Parathyroid adenoma (tissue), 2 donors: ENCODE measurements around the gene TSPEAR.

Source experiments
- H2AFZ ChIP-seq: fragments of 300-600 bp; sonication (generic); one replicate; pipeline ENCODE4 v1.7.0; 2017; ENCODE audit warnings: antibody characterized with exemption, mild to moderate bottlenecking
- H3K27ac ChIP-seq: fragments of 300-600 bp; sonication (generic); one replicate; pipeline ENCODE4 v1.7.0; 2017
- H3K27me3 ChIP-seq: fragments of 300-600 bp; sonication (generic); one replicate; pipeline ENCODE4 v1.7.0; 2017; ENCODE audit warnings: low read length; ENCODE audit not compliant: control insufficient read depth, insufficient read depth
- H3K36me3 ChIP-seq: fragments of 300-600 bp; sonication (generic); one replicate; pipeline ENCODE4 v1.7.0; 2017; ENCODE audit warnings: low read length; ENCODE audit not compliant: control insufficient read depth, insufficient read depth
- H3K4me1 ChIP-seq: fragments of 300-600 bp; sonication (generic); one replicate; pipeline ENCODE4 v1.7.0; 2017; ENCODE audit warnings: control low read depth
- H3K4me2 ChIP-seq: fragments of 300-600 bp; sonication (generic); one replicate; pipeline ENCODE4 v1.7.0; 2017; ENCODE audit warnings: low read length
- H3K4me3 ChIP-seq: fragments of 300-600 bp; sonication (generic); one replicate; pipeline ENCODE4 v1.7.0; 2017; ENCODE audit warnings: low read depth, low read length
- H3K79me2 ChIP-seq: fragments of 300-600 bp; sonication (generic); one replicate; pipeline ENCODE4 v1.7.0; 2017; ENCODE audit warnings: control low read depth
- H3K9ac ChIP-seq: fragments of 300-600 bp; sonication (generic); one replicate; pipeline ENCODE4 v1.7.0; 2017; ENCODE audit warnings: mild to moderate bottlenecking
- H3K9me3 ChIP-seq: fragments of 300-600 bp; sonication (generic); one replicate; pipeline ENCODE4 v1.7.0; 2017; ENCODE audit warnings: low read length; ENCODE audit not compliant: control insufficient read depth
- TF ChIP-seq, protein P1 (sequence below): fragments of 300-600 bp; sonication (generic); IDR thresholded peaks from one replicate; pipeline ENCODE4 v1.7.0; 2017; ENCODE audit warnings: antibody characterized with exemption, mild to moderate bottlenecking
- donor health status: primary hyperparathyroidism.

The TSPEAR gene

DNA sequence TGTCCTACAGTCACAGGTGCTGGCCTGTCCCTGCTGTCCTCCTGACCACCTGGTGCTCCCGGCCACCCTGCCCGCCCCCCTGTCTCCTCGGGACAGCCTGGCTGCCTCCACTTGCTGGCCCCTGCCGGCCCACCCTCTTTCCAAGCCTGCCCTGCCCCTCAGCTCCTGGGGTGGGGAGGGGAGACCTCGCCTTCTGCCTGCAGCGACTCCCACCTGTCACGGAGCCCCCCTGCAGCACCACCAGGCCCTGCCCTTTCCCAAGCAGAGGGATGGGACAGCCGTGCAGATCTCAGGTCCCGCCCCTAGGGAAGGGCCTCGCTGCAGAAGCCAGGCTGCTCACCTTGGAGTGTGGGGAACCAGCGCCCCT is 248.6 kb downstream of the TSPEAR start:
- Histone ChIP-seq H3K27ac (no peak overlapping the region), H2AFZ (no peak overlapping the region), H3K27me3 (no peaks in the 10 kb centered on the region), H3K4me1 (no peaks in the 10 kb centered on the region), H3K9ac (no peak overlapping the region), H3K4me3 (no peak overlapping the region), H3K79me2 (no peaks in the 10 kb centered on the region), H3K4me2 (no peak overlapping the region), H3K9me3 (no peaks in the 10 kb centered on the region), H3K36me3 (no peaks in the 10 kb centered on the region)
- TF ChIP-seq, protein P1, sequence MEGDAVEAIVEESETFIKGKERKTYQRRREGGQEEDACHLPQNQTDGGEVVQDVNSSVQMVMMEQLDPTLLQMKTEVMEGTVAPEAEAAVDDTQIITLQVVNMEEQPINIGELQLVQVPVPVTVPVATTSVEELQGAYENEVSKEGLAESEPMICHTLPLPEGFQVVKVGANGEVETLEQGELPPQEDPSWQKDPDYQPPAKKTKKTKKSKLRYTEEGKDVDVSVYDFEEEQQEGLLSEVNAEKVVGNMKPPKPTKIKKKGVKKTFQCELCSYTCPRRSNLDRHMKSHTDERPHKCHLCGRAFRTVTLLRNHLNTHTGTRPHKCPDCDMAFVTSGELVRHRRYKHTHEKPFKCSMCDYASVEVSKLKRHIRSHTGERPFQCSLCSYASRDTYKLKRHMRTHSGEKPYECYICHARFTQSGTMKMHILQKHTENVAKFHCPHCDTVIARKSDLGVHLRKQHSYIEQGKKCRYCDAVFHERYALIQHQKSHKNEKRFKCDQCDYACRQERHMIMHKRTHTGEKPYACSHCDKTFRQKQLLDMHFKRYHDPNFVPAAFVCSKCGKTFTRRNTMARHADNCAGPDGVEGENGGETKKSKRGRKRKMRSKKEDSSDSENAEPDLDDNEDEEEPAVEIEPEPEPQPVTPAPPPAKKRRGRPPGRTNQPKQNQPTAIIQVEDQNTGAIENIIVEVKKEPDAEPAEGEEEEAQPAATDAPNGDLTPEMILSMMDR: no peak

GRCh38 chr21:44462086-44462833 is 249.1 kb downstream of the TSPEAR start:
- H3K4me1 ChIP-seq: no peaks in the 10 kb centered on the region
- no peak overlapping the region for H3K4me3 ChIP-seq
- no peak overlapping the region for H3K4me2 ChIP-seq
- no peaks in the 10 kb centered on the region for H3K9me3 ChIP-seq
- H2AFZ ChIP-seq: no peak overlapping the region
- no peak overlapping the region for H3K27ac ChIP-seq
- no peaks in the 10 kb centered on the region for H3K27me3 ChIP-seq
- no peak overlapping the region for H3K9ac ChIP-seq
- no peaks in the 10 kb centered on the region for H3K79me2 ChIP-seq
- TF ChIP-seq, protein P1: no peak
- no peaks in the 10 kb centered on the region for H3K36me3 ChIP-seq

DNA sequence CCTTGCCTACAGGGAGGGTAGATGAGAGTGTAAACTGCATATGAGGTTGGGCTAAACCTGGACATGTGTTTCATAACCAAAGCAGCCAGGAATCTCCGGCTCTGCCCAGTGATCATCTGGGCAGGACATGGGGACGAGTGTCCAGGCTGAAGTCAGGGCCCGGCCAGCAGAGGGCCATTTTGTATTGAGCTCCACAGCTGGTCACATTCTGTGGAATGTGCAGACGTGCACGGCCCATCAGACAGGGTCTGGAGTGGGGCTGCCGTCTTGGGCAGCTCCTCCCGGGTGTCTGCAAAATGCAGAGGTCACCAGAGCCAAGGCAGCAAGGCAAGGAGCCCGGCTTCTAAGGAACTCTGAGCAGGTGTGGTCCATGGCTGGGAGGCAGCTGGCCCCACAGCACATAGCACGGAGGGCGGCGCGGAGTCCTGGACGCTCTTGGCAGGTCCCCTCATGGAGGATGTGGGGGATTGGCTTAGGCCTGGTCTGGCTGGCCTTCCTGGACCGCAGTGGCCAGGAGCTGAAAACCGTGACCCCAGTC is 249.8 kb downstream of the TSPEAR start:
- Histone ChIP-seq H3K9ac (no peak overlapping the region), H3K4me3 (no peak overlapping the region), H3K27ac (no peak overlapping the region), H3K4me2 (no peak overlapping the region), H3K9me3 (no peaks in the 10 kb centered on the region), H3K36me3 (no peaks in the 10 kb centered on the region), H3K27me3 (no peaks in the 10 kb centered on the region), H3K79me2 (no peaks in the 10 kb centered on the region), H2AFZ (no peak overlapping the region), H3K4me1 (no peaks in the 10 kb centered on the region)
- TF ChIP-seq, protein P1: no peak

DNA sequence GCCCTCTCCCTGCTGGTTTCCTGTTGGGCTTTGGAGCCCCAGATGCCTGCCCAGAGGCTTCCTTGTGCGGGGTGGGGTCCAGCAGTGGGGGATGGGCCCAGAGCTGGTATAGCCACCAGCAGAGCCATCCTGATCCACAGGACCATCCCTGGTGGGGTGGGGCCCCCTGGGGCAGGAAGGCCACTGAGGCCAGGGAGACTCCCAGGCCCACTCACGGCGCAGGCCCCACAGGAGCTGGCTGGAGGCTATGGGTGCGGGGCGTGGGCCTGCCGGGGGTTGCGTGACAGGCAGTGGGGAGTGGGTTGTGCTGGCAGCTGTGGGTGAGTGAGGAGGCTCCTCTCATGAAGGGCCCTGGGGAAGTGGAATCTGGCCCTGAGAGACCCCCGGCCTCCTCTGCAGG is 250.4 kb downstream of the TSPEAR start:
- Histone ChIP-seq H3K9me3 (no peaks in the 10 kb centered on the region), H3K27me3 (no peaks in the 10 kb centered on the region), H3K4me3 (no peak overlapping the region), H3K9ac (no peak overlapping the region), H3K79me2 (no peaks in the 10 kb centered on the region), H3K27ac (no peak overlapping the region), H3K4me1 (no peaks in the 10 kb centered on the region), H3K4me2 (no peak overlapping the region), H2AFZ (no peak overlapping the region), H3K36me3 (no peaks in the 10 kb centered on the region)
- TF ChIP-seq, protein P1: no peak

DNA sequence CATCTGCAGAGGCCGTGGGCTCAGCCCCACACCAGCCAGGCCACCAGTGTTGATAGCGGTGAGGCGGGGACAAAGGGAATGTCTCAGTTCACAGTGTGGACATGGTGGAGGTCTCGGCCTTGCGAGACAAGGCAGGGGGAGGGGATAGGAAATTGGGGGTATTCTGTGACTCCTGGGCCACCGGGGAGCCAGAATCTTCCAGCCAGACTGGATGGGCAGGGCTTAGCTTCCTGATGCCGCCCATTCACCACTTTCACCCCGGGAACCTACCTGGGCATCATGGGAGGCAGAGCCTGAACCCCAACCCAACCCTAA is 251.0 kb downstream of the TSPEAR start:
- Histone ChIP-seq H3K9ac (no peak overlapping the region), H2AFZ (no peak overlapping the region), H3K36me3 (no peaks in the 10 kb centered on the region), H3K4me3 (no peak overlapping the region), H3K27ac (no peak overlapping the region), H3K27me3 (no peaks in the 10 kb centered on the region), H3K79me2 (no peaks in the 10 kb centered on the region), H3K9me3 (no peaks in the 10 kb centered on the region), H3K4me2 (no peak overlapping the region), H3K4me1 (no peaks in the 10 kb centered on the region)
- TF ChIP-seq, protein P1: no peak
